B cell (primary cell): ENCODE results near the gene AKT1. TPM values are rescaled to one million over a fixed set of nuclear protein-coding genes. Genes with fewer than 3 reads are reported as not detected.

Experiments
- ATAC-seq: fragments of 200-7000 bp; cut with Tn5 transposase; one replicate; pipeline ENCODE4 v1.10.0; 2021; ENCODE audit warnings: low read depth, mild to moderate bottlenecking, moderate number of reproducible peaks, moderate library complexity
- CTCF ChIA-PET: fragments of 350-600 bp; sonication (Branson Sonifier 250); formaldehyde crosslinking; loops from one replicate; lab custom pipeline; 2021; ENCODE audit warnings: antibody characterized with exemption, inconsistent platforms; lab: Charles Lee
- POLR2A ChIA-PET: fragments of 350-600 bp; sonication (Branson Sonifier 250); formaldehyde crosslinking; loops from one replicate; lab custom pipeline; 2021; ENCODE audit warnings: antibody characterized with exemption; lab: Charles Lee
- DNase-seq: peaks from one replicate; pipeline ENCODE4 v3.0.0; 2013
- H2AFZ ChIP-seq: 2 replicates; pipeline ENCODE4 v1.6.1; 2012; ENCODE audit warnings: mild to moderate bottlenecking, low read depth, low read length; ENCODE audit not compliant: insufficient read depth, poor library complexity, severe bottlenecking
- H3K27ac ChIP-seq, 2 donors: 1 replicate in 1 of 2; 2 replicates in 1 of 2; pipeline ENCODE4 v1.5.1; 2012 to 2013; ENCODE audit warnings: low read length in 2 of 2, mild to moderate bottlenecking in 2 of 2, moderate library complexity in 1 of 2
- H3K27me3 ChIP-seq, 4 experiments: fragments of 200-600 bp in 1 of 4; sonication (generic) in 1 of 4; replicated peaks in 1 of 4; 1 replicate in 2 of 4; 2 replicates in 2 of 4; pipeline versions ENCODE4 v1.6.1 to v1.7.0; 2013 to 2016; ENCODE audit warnings: low read length in 3 of 4, mild to moderate bottlenecking in 2 of 4, mixed read lengths in 1 of 4, moderate library complexity in 1 of 4; ENCODE audit not compliant: insufficient read depth in 4 of 4, control insufficient read depth in 3 of 4; ENCODE audit errors: control extremely low read depth in 1 of 4
- H3K36me3 ChIP-seq, 2 experiments: replicated peaks in 1 of 2; 1 replicate in 1 of 2; 2 replicates in 1 of 2; pipeline versions ENCODE4 v1.6.1 to v1.7.1; 2013; ENCODE audit warnings: low read length in 1 of 2; ENCODE audit not compliant: insufficient read depth in 2 of 2, control insufficient read depth in 1 of 2; ENCODE audit errors: control extremely low read depth in 1 of 2, extremely low read depth in 1 of 2
- H3K4me1 ChIP-seq, 2 donors: fragments of 200-600 bp in 1 of 2; sonication (generic) in 1 of 2; 1 replicate in 1 of 2; 2 replicates in 1 of 2; pipeline versions ENCODE4 v1.5.1 to v1.6.1; 2013 to 2017; ENCODE audit warnings: low read length in 2 of 2; ENCODE audit not compliant: control insufficient read depth in 2 of 2, insufficient read depth in 2 of 2
- H3K4me2 ChIP-seq: replicated peaks from 2 replicates; pipeline ENCODE3; 2012; ENCODE audit warnings: mild to moderate bottlenecking, low read depth, low read length; ENCODE audit not compliant: poor library complexity, severe bottlenecking
- H3K4me3 ChIP-seq, 5 experiments: fragments of 200-600 bp in 1 of 5; sonication (generic) in 1 of 5; 1 replicate in 3 of 5; 2 replicates in 2 of 5; pipeline versions ENCODE4 v1.5.1 to v1.7.0; 2011 to 2016; ENCODE audit warnings: low read length in 4 of 5, mild to moderate bottlenecking in 4 of 5, low read depth in 2 of 5, control low read depth in 1 of 5, moderate library complexity in 1 of 5; ENCODE audit not compliant: insufficient read depth in 1 of 5; ENCODE audit errors: control extremely low read depth in 1 of 5, extremely low read depth in 1 of 5
- H3K79me2 ChIP-seq: fragments of 200-600 bp; sonication (generic); one replicate; pipeline ENCODE4 v1.6.0; 2016; ENCODE audit warnings: low read length; ENCODE audit not compliant: control insufficient read depth, insufficient read depth
- H3K9ac ChIP-seq: fragments of 200-600 bp; sonication (generic); 2 replicates; pipeline ENCODE4 v1.6.1; 2017; ENCODE audit warnings: mild to moderate bottlenecking, low read length, moderate library complexity
- H3K9me3 ChIP-seq, 3 donors: one replicate each; pipeline versions ENCODE4 v1.6.1 to v1.7.1; 2013; ENCODE audit warnings: low read length in 2 of 3; ENCODE audit not compliant: control insufficient read depth in 2 of 3, insufficient read depth in 1 of 3; ENCODE audit errors: control extremely low read depth in 1 of 3
- H4K20me1 ChIP-seq: 2 replicates; pipeline ENCODE4 v1.6.0; 2012; ENCODE audit warnings: mild to moderate bottlenecking, low read length; ENCODE audit not compliant: insufficient read depth, control insufficient read depth, poor library complexity, severe bottlenecking
- H3K27ac Mint-ChIP-seq: one replicate; pipeline ENCODE4 v1.8.0; 2021; ENCODE audit warnings: mixed read lengths
- H3K27me3 Mint-ChIP-seq: one replicate; pipeline ENCODE4 v1.8.0; 2021; ENCODE audit warnings: mixed read lengths
- H3K4me1 Mint-ChIP-seq: one replicate; pipeline ENCODE4 v1.8.0; 2021; ENCODE audit warnings: mixed read lengths
- H3K4me3 Mint-ChIP-seq: one replicate; pipeline ENCODE4 v1.8.0; 2021; ENCODE audit warnings: mixed read lengths
- H3K9me3 Mint-ChIP-seq: one replicate; pipeline ENCODE4 v1.8.0; 2022; ENCODE audit warnings: mixed read lengths; ENCODE audit not compliant: insufficient read depth
- EZH2 ChIP-seq: IDR thresholded peaks from 2 replicates; pipeline ENCODE4 v1.6.1; 2012; ENCODE audit warnings: borderline replicate concordance, low read depth, mild to moderate bottlenecking, moderate library complexity, low read length; ENCODE audit not compliant: insufficient read depth, poor library complexity, severe bottlenecking
- WGBS: methylation state at CpG from one replicate; pipeline ENCODE4 v1.1.5; 2013; ENCODE audit warnings: missing lambda C conversion rate; ENCODE audit not compliant: insufficient coverage; 5-methylcytosine and 5-hydroxymethylcytosine counted together
- intact Hi-C: fragments of 100-400 bp; cut with micrococcal nuclease; formaldehyde crosslinking; loops from one replicate; pipeline ENCODE4 v1.10.0; 2022
- polyA plus RNA-seq: library from polyadenylated mRNA; depleted of rRNA; stranded (reverse); fragments of >200 nt; gene quantifications from 2 replicates; pipeline ENCODE4 v1.2.3, GENCODE V29; 2012
- total RNA-seq, 2 donors: library from RNA; stranded (reverse); fragments of 120-200 nt in 1 of 2; gene quantifications; 1 replicate in 1 of 2; 2 replicates in 1 of 2; pipeline versions ENCODE4 v1.2.3 to v1.2.4, GENCODE V29; 2013 to 2022
- TF ChIP-seq, protein P1 (sequence below): fragments of 200-600 bp; IDR thresholded peaks from one replicate; pipeline ENCODE4 v1.8.0; 2022; ENCODE audit warnings: antibody characterized with exemption, mild to moderate bottlenecking

Gene AKT1
- total and polyA plus RNA-seq, 2 donors (not counting 1 experiment from before 2014, with no cell fraction given): 71.1 to 90.1 TPM

DNA sequence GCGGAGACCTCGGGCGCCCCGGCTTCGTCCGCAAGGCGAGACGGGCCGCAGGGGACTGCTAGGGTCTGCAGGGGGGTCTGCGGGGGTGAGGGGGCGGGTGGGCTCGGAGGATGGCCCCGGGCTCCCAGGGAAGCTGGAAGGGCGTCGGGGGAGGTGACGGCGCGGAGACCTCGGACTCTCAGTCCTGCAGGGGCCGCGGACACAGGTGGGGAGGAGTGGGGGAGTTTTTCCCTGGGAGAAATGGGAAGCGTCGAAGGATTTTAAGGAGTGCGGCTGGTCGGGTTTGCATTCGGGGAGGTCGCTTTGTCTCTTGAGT lies 31.3 kb upstream of the AKT1 start:
- H3K79me2 ChIP-seq: no peaks in the 10 kb centered on the region
- H3K9me3 ChIP-seq: peaks cover 0 to 13% (median 0%) of the 10 kb centered on the region in 3 donors
- ATAC-seq (no peak), DNase-seq (no peak)
- peak overlapping the region in 4 of 5 experiments; percentile 26 to 50 (median 48) for H3K4me3 ChIP-seq
- TF ChIP-seq, protein P1, sequence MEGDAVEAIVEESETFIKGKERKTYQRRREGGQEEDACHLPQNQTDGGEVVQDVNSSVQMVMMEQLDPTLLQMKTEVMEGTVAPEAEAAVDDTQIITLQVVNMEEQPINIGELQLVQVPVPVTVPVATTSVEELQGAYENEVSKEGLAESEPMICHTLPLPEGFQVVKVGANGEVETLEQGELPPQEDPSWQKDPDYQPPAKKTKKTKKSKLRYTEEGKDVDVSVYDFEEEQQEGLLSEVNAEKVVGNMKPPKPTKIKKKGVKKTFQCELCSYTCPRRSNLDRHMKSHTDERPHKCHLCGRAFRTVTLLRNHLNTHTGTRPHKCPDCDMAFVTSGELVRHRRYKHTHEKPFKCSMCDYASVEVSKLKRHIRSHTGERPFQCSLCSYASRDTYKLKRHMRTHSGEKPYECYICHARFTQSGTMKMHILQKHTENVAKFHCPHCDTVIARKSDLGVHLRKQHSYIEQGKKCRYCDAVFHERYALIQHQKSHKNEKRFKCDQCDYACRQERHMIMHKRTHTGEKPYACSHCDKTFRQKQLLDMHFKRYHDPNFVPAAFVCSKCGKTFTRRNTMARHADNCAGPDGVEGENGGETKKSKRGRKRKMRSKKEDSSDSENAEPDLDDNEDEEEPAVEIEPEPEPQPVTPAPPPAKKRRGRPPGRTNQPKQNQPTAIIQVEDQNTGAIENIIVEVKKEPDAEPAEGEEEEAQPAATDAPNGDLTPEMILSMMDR: no peak
- no peak for TF ChIP-seq EZH2
- H3K9me3 Mint-ChIP-seq: peaks cover 6% of the 10 kb centered on the region
- H3K4me3 Mint-ChIP-seq: peak overlapping the region; percentile 85
- POLR2A ChIA-PET: interaction anchor here (0.6 kb wide), 2 partner anchors 22 to 99 kb away, joined by 3 to 4 read pairs; no protein-coding TSS in a partner anchor
- H4K20me1 ChIP-seq: no peaks in the 10 kb centered on the region
- H2AFZ ChIP-seq: peak overlapping the region; percentile 84
- CTCF ChIA-PET: interaction anchor here (1.0 to 4.1 kb wide), 9 partner anchors 18 to 219 kb away, joined by 3 to 89 read pairs (median 4); partner anchors contain the start of genes SIVA1 and ZBTB42
- H3K27ac Mint-ChIP-seq: no peak overlapping the region
- H3K9ac ChIP-seq: peak overlapping the region; percentile 50
- 12% methylated on average over 23 of the region's 27 CpGs for WGBS
- H3K27ac ChIP-seq: no peak overlapping the region
- peak overlapping the region; percentile 99 for H3K4me2 ChIP-seq
- H3K4me1 ChIP-seq: peaks cover 19 to 21% of the 10 kb centered on the region in 2 donors
- no peaks in the 10 kb centered on the region for H3K36me3 ChIP-seq
- intact Hi-C loops: loop anchor here (1.0 to 5.0 kb wide), 4 partner anchors 32 to 355 kb away; partner anchors contain the start of genes AKT1 and NUDT14
- peaks cover 10% of the 10 kb centered on the region for H3K27me3 Mint-ChIP-seq
- H3K27me3 ChIP-seq: peaks cover 0 to 21% (median 10%) of the 10 kb centered on the region in 4 experiments
- H3K4me1 Mint-ChIP-seq: peaks cover 29% of the 10 kb centered on the region

DNA sequence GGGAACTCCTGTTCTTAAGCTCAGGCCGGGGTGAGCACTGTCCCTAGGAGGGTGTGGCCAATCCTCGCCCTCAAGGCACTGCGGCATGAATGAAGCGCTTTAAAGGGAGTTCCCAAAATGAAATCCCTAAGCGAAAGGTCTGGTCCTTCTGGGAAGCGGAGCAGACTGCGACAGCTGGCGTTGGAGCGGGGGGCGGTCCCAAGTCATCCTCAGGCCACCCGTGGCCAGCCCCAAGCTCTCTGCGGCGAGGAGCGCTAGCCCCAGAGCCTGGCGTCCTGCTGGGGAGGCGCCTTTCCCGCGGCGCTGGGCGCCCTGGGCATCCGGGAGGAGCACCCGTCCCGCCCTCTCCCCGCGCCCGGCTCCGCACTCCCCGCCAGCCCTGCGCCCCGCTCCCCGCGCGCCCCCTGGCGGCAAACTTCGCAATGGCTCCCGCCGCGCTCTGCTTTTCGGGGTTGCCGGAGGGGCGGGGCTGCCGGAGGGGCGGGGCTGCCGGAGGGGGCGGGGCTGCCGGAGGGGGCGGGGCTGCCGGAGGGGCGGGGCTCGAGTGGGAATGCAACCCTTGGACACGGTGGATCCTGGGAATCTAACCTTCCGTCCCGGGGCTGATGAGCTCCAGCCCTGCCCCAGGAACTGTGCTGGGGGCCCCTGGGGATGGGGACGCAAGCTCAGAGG lies 30.8 kb upstream of the AKT1 start:
- WGBS: 1% methylated on average over 47 of the region's 54 CpGs
- intact Hi-C loops: loop anchor here (1.0 to 5.0 kb wide), 3 partner anchors 32 to 356 kb away; partner anchors contain the start of genes AKT1 and NUDT14
- ATAC-seq (peak; percentile 88), DNase-seq (peak; percentile 91)
- peak overlapping the region; percentile 99 for H3K4me2 ChIP-seq
- Mint-ChIP-seq H3K4me1 (peaks cover 29% of the 10 kb centered on the region), H3K9me3 (peaks cover 6% of the 10 kb centered on the region), H3K27me3 (peaks cover 10% of the 10 kb centered on the region), H3K4me3 (peak overlapping the region; percentile 85), H3K27ac (peak overlapping the region; percentile 46)
- H4K20me1 ChIP-seq: no peaks in the 10 kb centered on the region
- H3K79me2 ChIP-seq: no peaks in the 10 kb centered on the region
- peaks cover 0 to 13% (median 0%) of the 10 kb centered on the region in 3 donors for H3K9me3 ChIP-seq
- H3K4me3 ChIP-seq: peak overlapping the region; percentile 39 to 78 (median 64)
- H2AFZ ChIP-seq: peak overlapping the region; percentile 87
- H3K36me3 ChIP-seq: no peaks in the 10 kb centered on the region
- H3K27ac ChIP-seq: no peak overlapping the region
- H3K4me1 ChIP-seq: peaks cover 19 to 21% of the 10 kb centered on the region in 2 donors
- POLR2A ChIA-PET: interaction anchor here (0.6 to 1.2 kb wide), 4 partner anchors 21 to 100 kb away, joined by 3 to 4 read pairs (median 4); partner anchors contain the start of gene ZBTB42
- peak overlapping the region; percentile 83 for H3K9ac ChIP-seq
- CTCF ChIA-PET: interaction anchor here (0.8 to 4.1 kb wide), 12 partner anchors 22 to 219 kb away, joined by 3 to 89 read pairs (median 4); partner anchors contain the start of genes ADSS1, SIVA1 and ZBTB42
- no peak for TF ChIP-seq EZH2
- TF ChIP-seq, protein P1: peak; percentile 78
- H3K27me3 ChIP-seq: peaks cover 0 to 21% (median 10%) of the 10 kb centered on the region in 4 experiments
